Erythroblast (primary cell): Measurements from ENCODE around the gene STMN3.

Experiments
- GATA1 ChIP-seq: IDR thresholded peaks from 2 replicates; pipeline ENCODE4 v1.6.1; 2011; ENCODE audit warnings: low read depth, mild to moderate bottlenecking, control low read depth, low read length, moderate library complexity
- POLR2A ChIP-seq: IDR thresholded peaks from 2 replicates; pipeline ENCODE4 v1.6.1; 2011; ENCODE audit warnings: mild to moderate bottlenecking, low read length

DNA sequence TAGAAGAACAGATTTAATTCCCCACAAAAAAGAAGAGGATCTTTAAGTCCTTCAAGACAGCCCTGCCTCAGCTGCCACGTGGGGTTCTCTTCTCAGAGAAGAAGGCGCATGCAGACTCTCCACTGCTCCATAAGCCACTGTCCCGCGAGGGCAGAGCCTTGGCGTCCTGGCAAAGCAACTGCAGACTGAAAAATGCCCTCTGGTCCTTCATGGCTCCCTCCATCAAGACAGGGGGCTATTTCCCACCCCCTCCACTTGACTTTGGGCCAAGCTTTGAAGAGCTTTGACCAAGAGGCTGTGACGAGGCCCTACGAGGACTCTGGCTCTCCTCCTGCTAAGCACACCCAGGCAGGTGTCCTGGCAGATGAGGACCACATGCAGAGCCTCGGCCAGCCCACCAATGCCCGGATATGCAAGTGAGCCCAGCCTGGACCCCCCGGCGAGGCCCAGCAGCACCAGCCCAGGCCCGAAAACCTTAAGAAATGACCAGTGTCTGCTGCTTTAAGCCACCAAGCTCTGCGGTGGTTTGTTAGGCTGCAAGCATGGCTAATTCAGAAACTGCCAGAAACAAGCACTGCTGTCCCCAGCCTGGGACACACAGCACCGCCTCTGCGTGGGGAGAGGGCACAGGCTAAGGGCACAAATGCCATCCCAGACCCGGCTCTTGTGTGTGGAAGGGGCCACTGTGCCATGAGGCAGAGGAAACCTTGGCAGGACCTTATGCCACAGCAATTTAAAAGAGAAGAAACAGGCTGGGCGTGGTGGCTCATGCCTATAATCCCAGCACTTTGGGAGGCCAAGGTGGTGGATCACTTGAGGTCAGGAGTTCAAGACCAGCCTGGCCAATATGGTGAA, 42.4 kb downstream of the STMN3 start:
- TF ChIP-seq POLR2A: no peak
- TF ChIP-seq GATA1: no peak
